Stimulated activated CD4-positive, alpha-beta T cell treated with anti-CD3 and anti-CD28 coated beads, Interleukin-1b, Interleukin-23, amount 100 ng/mL, for 4 hours (primary cell): Measurements from ENCODE around the gene GALNT10.

Experiments
- DNase-seq, 2 donors: peaks; one replicate each; pipeline ENCODE4 v3.0.0-alpha.2; 2020; ENCODE audit warnings: low read depth in 2 of 2

The GALNT10 gene

GRCh38 chr5:154293219-154293618 lies 102.7 kb downstream of the GALNT10 start:
- no peak for DNase-seq

GRCh38 chr5:154295551-154295950 lies 105.0 kb downstream of the GALNT10 start:
- DNase-seq, result no peak

- no peak for DNase-seq
Observed at GRCh38 chr5:154296525-154297159, 106.1 kb downstream of the GALNT10 start.

GRCh38 chr5:154298065-154298464 lies 107.5 kb downstream of the GALNT10 start:
- DNase-seq, result no peak

- DNase-seq, result no peak
Observed at GRCh38 chr5:154300207-154300883, 109.8 kb downstream of the GALNT10 start.

GRCh38 chr5:154301726-154302125 lies 111.2 kb downstream of the GALNT10 start:
- DNase-seq, result no peak

GRCh38 chr5:154302161-154302560 lies 111.6 kb downstream of the GALNT10 start:
- DNase-seq, result no peak

GRCh38 chr5:154303133-154303532 lies 112.6 kb downstream of the GALNT10 start:
- DNase-seq, result no peak

- DNase-seq, result no peak
Observed at GRCh38 chr5:154308443-154309370, 118.2 kb downstream of the GALNT10 start.

- DNase-seq, result no peak
Observed at GRCh38 chr5:154309371-154309745, 118.8 kb downstream of the GALNT10 start.

GRCh38 chr5:154309805-154310204 lies 119.3 kb downstream of the GALNT10 start:
- DNase-seq, result no peak

GRCh38 chr5:154311362-154311761 lies 120.8 kb downstream of the GALNT10 start:
- DNase-seq, result no peak

- DNase-seq, result no peak
Observed at GRCh38 chr5:154312000-154312399, 121.5 kb downstream of the GALNT10 start.

GRCh38 chr5:154312576-154312975 lies 122.0 kb downstream of the GALNT10 start:
- no peak for DNase-seq

GRCh38 chr5:154313360-154314017 lies 123.0 kb downstream of the GALNT10 start:
- DNase-seq, result no peak

GRCh38 chr5:154315196-154315595 lies 124.7 kb downstream of the GALNT10 start:
- no peak for DNase-seq

GRCh38 chr5:154315756-154316155 lies 125.2 kb downstream of the GALNT10 start:
- no peak for DNase-seq

- no peak for DNase-seq
Observed at GRCh38 chr5:154316223-154316935, 125.8 kb downstream of the GALNT10 start.

GRCh38 chr5:154317916-154318315 lies 127.4 kb downstream of the GALNT10 start:
- DNase-seq, result no peak

- DNase-seq, result no peak
Observed at GRCh38 chr5:154318691-154319090, 128.2 kb downstream of the GALNT10 start.

GRCh38 chr5:154319736-154320135 lies 129.2 kb downstream of the GALNT10 start:
- DNase-seq, result no peak
